Measurements from ENCODE around the gene PDIK1L. TPM values are rescaled to one million over a fixed set of nuclear protein-coding genes. Genes with fewer than 3 reads are reported as not detected.

The PDIK1L gene
- total RNA-seq = 1 to 10 TPM; 3.1 to 7.0 (median 5.3) TPM
- 1 to 10 TPM; 1.4 to 5.8 (median 2.4) TPM for polyA plus RNA-seq
- long read RNA-seq, donor 1, partial matches to known transcripts = 0 of 3 reads
- long read RNA-seq, donor 1, other reads (novel, unspliced or antisense) = 0 of 3 reads
- long read RNA-seq, donor 2, full-length matches to known transcripts = 9 of 11 reads
- long read RNA-seq, donor 2, partial matches to known transcripts = 0 of 11 reads
- long read RNA-seq, donor 2, other reads (novel, unspliced or antisense) = 2 of 11 reads

DNA sequence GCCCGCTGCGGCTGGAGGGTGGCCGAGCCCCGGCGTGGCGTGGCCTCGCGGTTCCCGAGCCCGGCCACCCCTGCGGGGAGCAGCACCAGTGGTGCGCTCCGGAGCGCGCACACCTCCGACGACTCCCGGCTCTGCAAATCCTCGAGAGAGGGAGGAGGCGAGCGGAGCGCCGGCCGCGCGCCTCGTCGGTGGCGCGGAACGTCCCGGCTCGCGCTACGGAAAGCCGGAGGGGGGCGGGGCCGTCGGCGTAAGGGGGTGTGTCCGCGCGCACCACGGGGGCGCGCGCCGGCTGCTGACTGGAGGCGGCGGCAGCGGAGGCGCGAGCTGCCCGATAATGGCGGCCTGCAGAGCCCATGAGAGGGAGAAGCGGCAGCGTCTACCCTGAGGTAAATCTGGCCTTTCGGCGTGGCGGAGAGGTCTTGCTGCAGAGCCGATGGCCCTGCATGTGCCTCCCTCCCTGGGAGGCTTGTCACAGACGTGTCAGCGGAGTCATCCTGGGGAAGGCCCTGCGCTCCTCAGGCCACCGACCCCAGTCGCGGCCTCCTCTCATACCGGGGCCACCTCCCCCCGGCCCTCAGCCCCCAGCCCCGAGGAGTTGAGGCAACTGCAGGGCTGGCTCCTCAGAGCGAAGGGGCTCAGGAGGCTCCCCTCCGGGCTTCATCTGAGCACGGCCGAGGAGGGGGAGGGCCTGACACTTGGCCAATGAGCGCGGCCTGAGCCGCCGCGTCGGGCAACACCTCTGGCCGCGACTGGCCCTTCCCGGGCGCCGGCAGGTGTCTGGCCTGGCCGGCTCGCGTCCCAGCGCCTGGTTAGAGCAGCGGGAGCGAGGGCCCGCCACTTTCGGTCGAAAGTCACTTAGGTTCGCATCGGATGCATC, at the start of gene PDIK1L:
Gene PDIK1L (plus strand): TSS at position 295 of the 877 bp plus-strand sequence. CDS start 2,485 bp downstream, outside the sequence.
- ATAC-seq (peak; percentile 89 to 93 (median 90)), DNase-seq (peak; percentile 95 to 97)
- peak within 1 kb of the TSS; percentile 98 for H3K4me3 ChIP-seq
- H3K9me3 ChIP-seq = no peaks in the 10 kb centered on the region
- H3K4me1 ChIP-seq = peaks cover 29% of the 10 kb centered on the region
- peaks cover 0 to 7% of the 10 kb centered on the region in 2 donors for H3K36me3 ChIP-seq (ENCODE audit: insufficient read depth in 1 of 2, low read depth in 1 of 2)
- intact Hi-C loops (cut with DNase I) = loop anchor here in 1 of 2 donors (10.0 kb wide), 1 partner anchor 123 kb away; the partner anchor contains the start of gene CEP85
- WGBS, 3 donors = 0 to 1% (median 0%) methylated on average over 54 to 96 of the region's 96 CpGs
- H3K27me3 ChIP-seq (ENCODE audit: insufficient read depth in 3 of 3, low read length in 2 of 3) = no peaks in the 10 kb centered on the region
- TF ChIP-seq, protein P1, sequence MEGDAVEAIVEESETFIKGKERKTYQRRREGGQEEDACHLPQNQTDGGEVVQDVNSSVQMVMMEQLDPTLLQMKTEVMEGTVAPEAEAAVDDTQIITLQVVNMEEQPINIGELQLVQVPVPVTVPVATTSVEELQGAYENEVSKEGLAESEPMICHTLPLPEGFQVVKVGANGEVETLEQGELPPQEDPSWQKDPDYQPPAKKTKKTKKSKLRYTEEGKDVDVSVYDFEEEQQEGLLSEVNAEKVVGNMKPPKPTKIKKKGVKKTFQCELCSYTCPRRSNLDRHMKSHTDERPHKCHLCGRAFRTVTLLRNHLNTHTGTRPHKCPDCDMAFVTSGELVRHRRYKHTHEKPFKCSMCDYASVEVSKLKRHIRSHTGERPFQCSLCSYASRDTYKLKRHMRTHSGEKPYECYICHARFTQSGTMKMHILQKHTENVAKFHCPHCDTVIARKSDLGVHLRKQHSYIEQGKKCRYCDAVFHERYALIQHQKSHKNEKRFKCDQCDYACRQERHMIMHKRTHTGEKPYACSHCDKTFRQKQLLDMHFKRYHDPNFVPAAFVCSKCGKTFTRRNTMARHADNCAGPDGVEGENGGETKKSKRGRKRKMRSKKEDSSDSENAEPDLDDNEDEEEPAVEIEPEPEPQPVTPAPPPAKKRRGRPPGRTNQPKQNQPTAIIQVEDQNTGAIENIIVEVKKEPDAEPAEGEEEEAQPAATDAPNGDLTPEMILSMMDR (IDR thresholded peaks at IDR 0.05) = no peak
- peak within 1 kb of the TSS; percentile 96 for H3K27ac ChIP-seq

DNA sequence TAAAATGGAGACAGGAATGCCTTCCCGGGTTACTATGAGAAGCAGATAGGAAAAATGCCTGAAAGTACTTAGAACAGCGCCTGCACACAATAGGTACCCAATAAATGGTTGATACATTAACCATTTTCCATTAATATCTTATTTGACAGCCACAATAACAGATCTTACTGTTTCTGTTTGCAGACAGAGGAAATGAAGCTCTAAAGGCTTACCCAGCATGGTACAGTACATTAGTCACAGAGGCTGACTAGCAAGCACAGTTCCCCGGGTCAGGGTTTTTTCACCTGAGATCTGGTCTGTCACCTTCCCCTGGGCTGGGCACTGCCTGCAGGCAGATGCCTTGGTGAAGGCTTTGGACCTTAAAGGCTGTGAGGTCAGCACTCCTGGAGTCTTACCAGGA, 47.1 kb upstream of the PDIK1L start:
- intact Hi-C loops (cut with DNase I) = no loop called here
- Histone ChIP-seq H3K36me3 (ENCODE audit: insufficient read depth in 1 of 2, low read depth in 1 of 2) (peaks cover 6 to 60% of the 10 kb centered on the region in 2 donors), H3K4me3 (peak overlapping the region; percentile 72), H3K27me3 (ENCODE audit: insufficient read depth in 3 of 3, low read length in 2 of 3) (no peaks in the 10 kb centered on the region), H3K4me1 (peaks cover 40% of the 10 kb centered on the region), H3K27ac (peak overlapping the region; percentile 88), H3K9me3 (no peaks in the 10 kb centered on the region)
- DNase-seq (peak in 1 of 2 donors; percentile 54), ATAC-seq (no peak)
- WGBS, 3 donors = 32 to 49% (median 36%) methylated on average over 3 of the region's 3 CpGs
- TF ChIP-seq, protein P1 (IDR thresholded peaks at IDR 0.05) = no peak

DNA sequence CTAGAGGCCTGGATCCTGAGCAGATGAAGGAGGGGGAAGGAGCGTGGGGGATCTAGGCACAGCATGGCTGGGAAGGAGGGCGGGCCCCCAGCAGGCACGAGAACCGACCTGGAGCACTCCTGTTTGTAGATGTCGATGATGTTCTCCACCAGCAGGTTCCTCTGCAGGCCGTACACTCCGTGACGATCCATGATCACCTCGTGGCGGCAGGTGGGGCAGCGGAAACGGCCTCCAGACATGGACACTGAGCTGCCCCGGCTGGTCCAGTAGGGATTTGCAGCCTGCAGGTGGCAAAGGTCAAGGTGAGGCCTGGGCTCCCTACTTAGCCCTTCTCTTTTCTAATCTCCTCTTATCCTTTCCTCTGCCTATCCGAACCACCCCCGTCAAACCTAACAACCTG, 45.5 kb upstream of the PDIK1L start:
- intact Hi-C loops (cut with DNase I) = loop anchor here in 1 of 2 donors (2.0 kb wide), 1 partner anchor 29 kb away; no protein-coding TSS in a partner anchor
- 23 to 57% (median 29%) methylated on average over 15 of the region's 15 CpGs for WGBS, 3 donors
- no peaks in the 10 kb centered on the region for H3K9me3 ChIP-seq
- ATAC-seq = peak in 1 of 4 donors; percentile 18
- peak in 1 of 2 donors; percentile 57 for DNase-seq
- H3K4me3 ChIP-seq = peak overlapping the region; percentile 72
- TF ChIP-seq, protein P1 (IDR thresholded peaks at IDR 0.05) = peak; percentile 4
- H3K4me1 ChIP-seq = peaks cover 32% of the 10 kb centered on the region
- H3K27me3 ChIP-seq (ENCODE audit: insufficient read depth in 3 of 3, low read length in 2 of 3) = no peaks in the 10 kb centered on the region
- peak overlapping the region; percentile 88 for H3K27ac ChIP-seq
- H3K36me3 ChIP-seq (ENCODE audit: insufficient read depth in 1 of 2, low read depth in 1 of 2) = peaks cover 6 to 44% of the 10 kb centered on the region in 2 donors

DNA sequence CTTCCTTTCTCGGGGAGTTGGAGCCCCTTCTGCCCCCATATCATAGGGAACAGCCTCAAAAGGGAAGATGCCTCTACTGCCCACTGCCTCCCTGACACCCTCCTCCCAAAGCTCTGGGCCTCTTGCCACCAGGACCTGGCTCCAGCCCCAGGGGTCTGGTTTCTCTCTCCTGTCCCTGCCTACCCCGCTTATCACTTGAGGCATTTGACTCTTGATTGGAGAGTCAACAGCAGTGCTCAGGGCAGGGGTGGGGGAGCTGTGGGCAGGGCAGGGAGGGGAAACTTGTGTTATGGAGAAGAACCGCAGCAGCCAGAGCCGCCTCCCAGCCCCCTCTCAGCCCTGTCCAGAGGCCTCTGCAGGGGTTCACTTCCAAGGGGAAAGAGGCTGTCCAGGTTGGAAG, 44.8 kb upstream of the PDIK1L start:
- TF ChIP-seq, protein P1 (IDR thresholded peaks at IDR 0.05) = no peak
- intact Hi-C loops (cut with DNase I) = loop anchor here in 1 of 2 donors (2.0 kb wide), 1 partner anchor 30 kb away; no protein-coding TSS in a partner anchor
- Histone ChIP-seq H3K36me3 (ENCODE audit: insufficient read depth in 1 of 2, low read depth in 1 of 2) (peaks cover 2 to 38% of the 10 kb centered on the region in 2 donors), H3K27ac (peak overlapping the region; percentile 88), H3K4me1 (peaks cover 29% of the 10 kb centered on the region), H3K4me3 (peak overlapping the region; percentile 72), H3K27me3 (ENCODE audit: insufficient read depth in 3 of 3, low read length in 2 of 3) (no peaks in the 10 kb centered on the region), H3K9me3 (no peaks in the 10 kb centered on the region)
- DNase-seq = peak in 1 of 2 donors; percentile 56
- 16 to 29% (median 22%) methylated on average over 4 of the region's 4 CpGs for WGBS, 3 donors
- peak; percentile 4 to 54 (median 10) for ATAC-seq
